SK-N-SH treated with all-trans-retinoic acid at 6 μM for 48 hours (cell line): ENCODE data around the gene UBB.

Experiments used
- BACH2 ChIP-seq: fragments of 250-450 bp; sonication (Bioruptor Pico); IDR thresholded peaks from 2 replicates; pipeline ENCODE4 v1.9.0; 2021; ENCODE audit warnings: mild to moderate bottlenecking, borderline replicate concordance
- ESRRG ChIP-seq: fragments of 250-450 bp; sonication (Bioruptor Pico); IDR thresholded peaks from 2 replicates; pipeline ENCODE4 v1.6.1; 2021; ENCODE audit warnings: mild to moderate bottlenecking
- ZC3H10 ChIP-seq: fragments of 250-450 bp; sonication (Bioruptor Pico); IDR thresholded peaks from 2 replicates; pipeline ENCODE4 v1.5.1; 2021; ENCODE audit warnings: mild to moderate bottlenecking, moderate library complexity
- ZFP3 ChIP-seq: fragments of 250-450 bp; sonication (Bioruptor Pico); IDR thresholded peaks from 2 replicates; pipeline ENCODE4 v1.5.0; 2020; ENCODE audit warnings: mild to moderate bottlenecking, moderate library complexity
- ZNF565 ChIP-seq: fragments of 450-650 bp; formaldehyde crosslinking; conservative IDR thresholded peaks from 2 replicates; pipeline ENCODE4 v1.5.0; 2020; ENCODE audit warnings: low read depth, mild to moderate bottlenecking, moderate library complexity
- ZNF70 ChIP-seq: fragments of 450-650 bp; formaldehyde crosslinking; IDR thresholded peaks from 2 replicates; pipeline ENCODE4 v1.5.0; 2020; ENCODE audit warnings: mild to moderate bottlenecking, moderate library complexity
- TF ChIP-seq, protein P1 (sequence below): fragments of 250-450 bp; sonication (Bioruptor Pico); IDR thresholded peaks from 2 replicates; pipeline ENCODE4 v1.8.0; 2020; ENCODE audit warnings: mild to moderate bottlenecking, moderate library complexity, borderline replicate concordance
- TF ChIP-seq, protein P2 (sequence below): fragments of 250-450 bp; sonication (Bioruptor Pico); IDR thresholded peaks from 2 replicates; pipeline ENCODE4 v1.5.1; 2020; ENCODE audit warnings: low read depth, mild to moderate bottlenecking, moderate library complexity

GRCh38 chr17:16342979-16343378 is 37.9 kb upstream of the UBB start:
- TF ChIP-seq ESRRG (CRISPR knock-in tag) (no peak), BACH2 (CRISPR knock-in tag) (no peak), ZNF70 (CRISPR knock-in tag) (no peak), ZNF565 (no peak), ZC3H10 (no peak), ZFP3 (no peak)
- TF ChIP-seq, protein P1, sequence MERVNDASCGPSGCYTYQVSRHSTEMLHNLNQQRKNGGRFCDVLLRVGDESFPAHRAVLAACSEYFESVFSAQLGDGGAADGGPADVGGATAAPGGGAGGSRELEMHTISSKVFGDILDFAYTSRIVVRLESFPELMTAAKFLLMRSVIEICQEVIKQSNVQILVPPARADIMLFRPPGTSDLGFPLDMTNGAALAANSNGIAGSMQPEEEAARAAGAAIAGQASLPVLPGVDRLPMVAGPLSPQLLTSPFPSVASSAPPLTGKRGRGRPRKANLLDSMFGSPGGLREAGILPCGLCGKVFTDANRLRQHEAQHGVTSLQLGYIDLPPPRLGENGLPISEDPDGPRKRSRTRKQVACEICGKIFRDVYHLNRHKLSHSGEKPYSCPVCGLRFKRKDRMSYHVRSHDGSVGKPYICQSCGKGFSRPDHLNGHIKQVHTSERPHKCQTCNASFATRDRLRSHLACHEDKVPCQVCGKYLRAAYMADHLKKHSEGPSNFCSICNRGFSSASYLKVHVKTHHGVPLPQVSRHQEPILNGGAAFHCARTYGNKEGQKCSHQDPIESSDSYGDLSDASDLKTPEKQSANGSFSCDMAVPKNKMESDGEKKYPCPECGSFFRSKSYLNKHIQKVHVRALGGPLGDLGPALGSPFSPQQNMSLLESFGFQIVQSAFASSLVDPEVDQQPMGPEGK (CRISPR knock-in tag): no peak
- TF ChIP-seq, protein P2, sequence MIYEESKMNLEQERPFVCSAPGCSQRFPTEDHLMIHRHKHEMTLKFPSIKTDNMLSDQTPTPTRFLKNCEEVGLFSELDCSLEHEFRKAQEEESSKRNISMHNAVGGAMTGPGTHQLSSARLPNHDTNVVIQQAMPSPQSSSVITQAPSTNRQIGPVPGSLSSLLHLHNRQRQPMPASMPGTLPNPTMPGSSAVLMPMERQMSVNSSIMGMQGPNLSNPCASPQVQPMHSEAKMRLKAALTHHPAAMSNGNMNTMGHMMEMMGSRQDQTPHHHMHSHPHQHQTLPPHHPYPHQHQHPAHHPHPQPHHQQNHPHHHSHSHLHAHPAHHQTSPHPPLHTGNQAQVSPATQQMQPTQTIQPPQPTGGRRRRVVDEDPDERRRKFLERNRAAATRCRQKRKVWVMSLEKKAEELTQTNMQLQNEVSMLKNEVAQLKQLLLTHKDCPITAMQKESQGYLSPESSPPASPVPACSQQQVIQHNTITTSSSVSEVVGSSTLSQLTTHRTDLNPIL: no peak
